ENCODE measurements around the gene WWC1.
A peak's percentile ranks its signal among the peaks of the same experiment; 100 is the strongest.

WWC1 gene

DNA sequence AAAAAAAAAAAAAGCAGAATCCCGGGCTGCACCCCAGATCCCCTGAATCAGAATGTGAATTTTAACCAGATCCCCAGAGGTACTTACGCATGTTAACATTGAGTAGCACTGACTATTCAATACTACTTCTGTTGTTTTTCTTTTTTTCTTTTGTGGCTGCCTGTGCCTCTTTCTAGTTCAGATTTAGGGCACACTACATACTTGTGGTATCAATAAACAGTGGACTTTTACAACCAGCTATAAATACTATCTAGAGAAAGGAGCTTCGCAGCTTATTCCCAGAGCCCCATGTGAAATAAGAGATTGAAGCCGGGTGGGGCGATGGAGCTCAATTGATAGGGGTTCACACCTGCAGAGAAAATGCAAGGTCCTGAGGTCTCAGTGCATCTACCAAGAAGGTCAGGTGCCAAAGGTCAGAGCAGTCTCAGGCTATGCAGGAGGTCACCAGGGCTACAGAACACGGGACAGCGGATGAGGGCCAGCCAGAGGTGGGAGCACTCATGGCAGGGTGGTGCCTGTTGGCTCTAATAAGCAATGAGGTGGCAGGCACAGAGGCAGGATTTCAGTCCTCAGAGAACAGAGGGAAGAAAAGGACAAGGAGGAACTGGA lies 22.3 kb downstream of the WWC1 start:
- H3K36me3 ChIP-seq (replicated peaks): no peaks in the 10 kb centered on the region
- no peak for DNase-seq
- TF ChIP-seq, protein P1, sequence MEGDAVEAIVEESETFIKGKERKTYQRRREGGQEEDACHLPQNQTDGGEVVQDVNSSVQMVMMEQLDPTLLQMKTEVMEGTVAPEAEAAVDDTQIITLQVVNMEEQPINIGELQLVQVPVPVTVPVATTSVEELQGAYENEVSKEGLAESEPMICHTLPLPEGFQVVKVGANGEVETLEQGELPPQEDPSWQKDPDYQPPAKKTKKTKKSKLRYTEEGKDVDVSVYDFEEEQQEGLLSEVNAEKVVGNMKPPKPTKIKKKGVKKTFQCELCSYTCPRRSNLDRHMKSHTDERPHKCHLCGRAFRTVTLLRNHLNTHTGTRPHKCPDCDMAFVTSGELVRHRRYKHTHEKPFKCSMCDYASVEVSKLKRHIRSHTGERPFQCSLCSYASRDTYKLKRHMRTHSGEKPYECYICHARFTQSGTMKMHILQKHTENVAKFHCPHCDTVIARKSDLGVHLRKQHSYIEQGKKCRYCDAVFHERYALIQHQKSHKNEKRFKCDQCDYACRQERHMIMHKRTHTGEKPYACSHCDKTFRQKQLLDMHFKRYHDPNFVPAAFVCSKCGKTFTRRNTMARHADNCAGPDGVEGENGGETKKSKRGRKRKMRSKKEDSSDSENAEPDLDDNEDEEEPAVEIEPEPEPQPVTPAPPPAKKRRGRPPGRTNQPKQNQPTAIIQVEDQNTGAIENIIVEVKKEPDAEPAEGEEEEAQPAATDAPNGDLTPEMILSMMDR (IDR thresholded peaks at IDR 0.05; ENCODE audit: low read depth, low read length, missing control alignments): no peak
- in situ Hi-C loops (cut with HindIII; ENCODE audit: low pct_ligation_motif_present, low sequenced_read_pairs): no loop called here
- no peaks in the 10 kb centered on the region for H3K27me3 ChIP-seq (replicated peaks)
- no peak overlapping the region for H3K4me3 ChIP-seq (ENCODE audit: low read depth, low read length)
- no peak overlapping the region for H3K27ac ChIP-seq

DNA sequence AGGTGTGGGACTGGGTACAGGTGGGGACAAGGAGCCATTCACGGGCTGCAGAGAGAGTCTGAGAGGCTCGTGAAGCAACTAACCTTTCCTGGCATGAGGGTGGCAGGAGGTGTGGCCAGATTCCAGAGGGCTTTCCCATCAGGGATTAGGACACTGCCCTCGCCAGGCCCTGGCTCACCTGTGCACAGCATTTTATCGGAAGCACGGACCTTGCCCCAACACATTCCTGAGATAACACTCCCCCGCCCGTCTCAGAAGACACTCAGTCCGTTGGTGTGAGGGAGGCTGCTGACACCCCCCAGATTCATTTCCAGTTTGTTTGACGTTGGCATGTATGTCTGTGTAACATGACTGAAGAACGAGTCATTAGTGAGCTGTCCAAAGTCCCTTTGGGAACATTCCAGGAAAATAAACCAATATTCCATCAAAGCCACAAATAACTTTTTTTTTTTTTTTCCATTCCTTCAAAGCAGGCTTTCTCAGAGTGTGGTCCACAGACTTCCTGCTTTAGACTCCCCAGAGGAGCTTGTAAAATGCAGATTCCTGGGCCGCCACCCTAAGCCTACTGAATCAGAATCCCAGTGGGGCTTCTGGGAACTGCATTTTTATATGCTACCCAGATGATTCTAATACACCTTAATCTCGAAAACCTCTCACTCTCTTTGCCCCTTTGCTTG lies 23.4 kb downstream of the WWC1 start:
- in situ Hi-C loops (cut with HindIII; ENCODE audit: low pct_ligation_motif_present, low sequenced_read_pairs): no loop called here
- no peak overlapping the region for H3K27ac ChIP-seq
- H3K36me3 ChIP-seq (replicated peaks): no peaks in the 10 kb centered on the region
- H3K4me3 ChIP-seq (ENCODE audit: low read depth, low read length): no peak overlapping the region
- TF ChIP-seq, protein P1 (IDR thresholded peaks at IDR 0.05; ENCODE audit: low read depth, low read length, missing control alignments): peak; percentile 6
- no peaks in the 10 kb centered on the region for H3K27me3 ChIP-seq (replicated peaks)
- DNase-seq: peak; percentile 85

DNA sequence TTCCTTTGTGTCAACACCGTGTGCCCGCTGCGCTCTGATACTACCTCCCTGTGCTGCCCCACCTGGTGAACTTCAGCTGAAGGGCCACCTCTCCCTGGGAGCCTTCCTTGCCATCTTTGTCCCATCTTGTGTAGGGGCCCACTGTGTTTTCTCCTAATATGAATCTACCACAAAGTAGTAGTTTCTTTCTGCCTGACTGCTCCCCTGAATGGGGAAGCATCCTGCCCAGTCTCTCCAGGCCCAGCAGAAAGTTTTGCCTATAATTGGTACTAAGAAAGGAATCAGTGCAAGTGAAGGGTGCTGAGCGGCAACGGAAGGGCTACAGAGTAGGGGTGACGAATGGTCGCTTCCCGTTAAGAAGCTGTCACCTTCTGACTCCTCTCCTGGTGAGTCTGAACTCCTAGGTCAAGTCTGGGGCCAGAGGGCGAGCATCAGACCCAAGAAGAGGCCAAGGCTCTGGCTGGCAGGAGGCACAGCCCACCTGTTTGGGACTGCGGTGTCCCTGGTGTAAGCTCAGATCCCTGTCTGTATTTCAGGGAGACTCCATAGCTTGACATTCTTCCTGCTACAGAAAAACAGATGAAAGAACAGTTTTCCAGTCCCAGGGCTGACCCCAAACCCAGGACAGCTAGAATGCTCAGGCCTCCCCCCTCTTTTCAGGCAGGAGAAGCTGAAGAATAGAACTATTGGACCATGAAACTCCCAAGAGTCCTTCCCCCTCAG lies 24.1 kb downstream of the WWC1 start:
- TF ChIP-seq, protein P1 (IDR thresholded peaks at IDR 0.05; ENCODE audit: low read depth, low read length, missing control alignments): no peak
- DNase-seq: no peak
- Histone ChIP-seq H3K27ac (no peak overlapping the region), H3K36me3 (replicated peaks) (no peaks in the 10 kb centered on the region), H3K4me3 (ENCODE audit: low read depth, low read length) (no peak overlapping the region), H3K27me3 (replicated peaks) (no peaks in the 10 kb centered on the region)
- in situ Hi-C loops (cut with HindIII; ENCODE audit: low pct_ligation_motif_present, low sequenced_read_pairs): no loop called here

DNA sequence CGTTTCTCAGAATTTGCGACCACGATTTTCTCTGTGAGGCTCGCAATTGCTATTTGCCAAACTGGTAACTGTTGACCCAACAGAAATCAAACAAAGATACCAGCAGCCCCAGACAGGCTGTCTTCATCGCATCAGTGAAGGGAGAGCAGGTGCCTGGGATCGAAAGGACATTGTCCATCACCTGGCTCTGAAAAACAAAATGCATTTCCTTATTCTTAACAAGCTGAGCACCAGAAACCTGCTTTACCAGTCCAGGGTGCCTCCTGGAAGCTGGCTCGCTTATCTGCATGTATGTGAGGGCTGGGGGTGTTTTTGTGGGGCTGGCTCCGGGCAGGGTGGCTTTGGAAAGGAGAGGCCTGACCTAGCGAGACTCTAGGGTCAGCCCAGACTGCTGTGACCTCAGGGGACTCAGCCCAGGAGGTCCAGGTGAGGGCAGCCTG lies 24.7 kb downstream of the WWC1 start:
- Histone ChIP-seq H3K4me3 (ENCODE audit: low read depth, low read length) (no peak overlapping the region), H3K36me3 (replicated peaks) (no peaks in the 10 kb centered on the region), H3K27ac (no peak overlapping the region), H3K27me3 (replicated peaks) (no peaks in the 10 kb centered on the region)
- no peak for DNase-seq
- in situ Hi-C loops (cut with HindIII; ENCODE audit: low pct_ligation_motif_present, low sequenced_read_pairs): no loop called here
- TF ChIP-seq, protein P1 (IDR thresholded peaks at IDR 0.05; ENCODE audit: low read depth, low read length, missing control alignments): no peak

DNA sequence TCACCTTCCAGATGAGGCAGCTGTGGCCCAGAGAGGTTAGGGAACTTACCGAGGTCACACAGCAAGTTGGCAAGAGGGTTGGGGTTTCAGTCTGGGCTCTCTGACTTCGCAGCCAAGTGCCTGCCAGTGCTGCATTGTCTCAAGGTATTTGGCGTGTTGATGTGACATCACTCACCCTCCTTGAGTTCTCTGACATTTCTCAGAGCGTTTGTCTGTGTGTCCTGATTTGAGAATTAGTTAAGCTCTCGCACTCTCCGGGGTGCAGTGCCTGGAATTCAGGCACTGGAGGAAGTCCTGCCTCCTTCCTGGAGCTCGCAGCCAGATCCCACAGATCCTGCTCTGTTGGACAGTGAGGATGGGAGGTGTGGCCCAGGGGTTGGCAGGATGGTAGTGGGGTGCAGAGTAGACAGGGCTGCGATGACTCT lies 25.7 kb downstream of the WWC1 start:
- in situ Hi-C loops (cut with HindIII; ENCODE audit: low pct_ligation_motif_present, low sequenced_read_pairs): no loop called here
- no peaks in the 10 kb centered on the region for H3K27me3 ChIP-seq (replicated peaks)
- peak overlapping the region; percentile 43 for H3K27ac ChIP-seq
- TF ChIP-seq, protein P1 (IDR thresholded peaks at IDR 0.05; ENCODE audit: low read depth, low read length, missing control alignments): no peak
- DNase-seq: peak; percentile 9
- H3K4me3 ChIP-seq (ENCODE audit: low read depth, low read length): no peak overlapping the region
- H3K36me3 ChIP-seq (replicated peaks): no peaks in the 10 kb centered on the region

Data from brain microvascular endothelial cell (primary cell).